Adipocyte (in vitro differentiated cells): ENCODE measurements around the gene HTRA2.
A peak's percentile ranks its signal among the peaks of the same experiment; 100 is the strongest.

Experiments used
- DNase-seq: peaks from one replicate; pipeline ENCODE4 v3.0.0-alpha.2; 2015; ENCODE audit warnings: low read depth
- H3K27me3 ChIP-seq: replicated peaks from 2 replicates; pipeline ENCODE4 v1.7.0; 2013; ENCODE audit warnings: mild to moderate bottlenecking, low read length, moderate library complexity; ENCODE audit not compliant: control insufficient read depth, insufficient read depth
- H3K36me3 ChIP-seq: 2 replicates; pipeline ENCODE4 v1.7.0; 2013; ENCODE audit warnings: low read length, mild to moderate bottlenecking, moderate library complexity; ENCODE audit not compliant: control insufficient read depth, insufficient read depth, severe bottlenecking
- H3K4me1 ChIP-seq: 2 replicates; pipeline ENCODE4 v1.7.0; 2013; ENCODE audit warnings: mild to moderate bottlenecking, low read length, moderate library complexity; ENCODE audit not compliant: control insufficient read depth, insufficient read depth
- H3K4me3 ChIP-seq: 2 replicates; pipeline ENCODE4 v1.7.0; 2013; ENCODE audit warnings: mild to moderate bottlenecking, low read length, moderate library complexity
- H3K9ac ChIP-seq: 2 replicates; pipeline ENCODE4 v1.7.0; 2013; ENCODE audit warnings: mild to moderate bottlenecking, low read length, moderate library complexity
- H3K9me3 ChIP-seq: 2 replicates; pipeline ENCODE4 v1.7.0; 2013; ENCODE audit warnings: mild to moderate bottlenecking, low read length, moderate library complexity; ENCODE audit not compliant: control insufficient read depth

HTRA2 gene

GRCh38 chr2:74576211-74576862 is 46.6 kb downstream of the HTRA2 start:
- Histone ChIP-seq H3K9ac (peak overlapping the region; percentile 64), H3K36me3 (no peaks in the 10 kb centered on the region), H3K4me1 (peaks cover 39% of the 10 kb centered on the region), H3K27me3 (no peaks in the 10 kb centered on the region), H3K4me3 (peak overlapping the region; percentile 40), H3K9me3 (no peaks in the 10 kb centered on the region)
- no peak for DNase-seq

GRCh38 chr2:74576863-74577229 is 47.1 kb downstream of the HTRA2 start:
- H3K36me3 ChIP-seq = no peaks in the 10 kb centered on the region
- peak; percentile 86 for DNase-seq
- H3K4me3 ChIP-seq = peak overlapping the region; percentile 51
- H3K9ac ChIP-seq = peak overlapping the region; percentile 64
- no peaks in the 10 kb centered on the region for H3K27me3 ChIP-seq
- H3K4me1 ChIP-seq = peaks cover 39% of the 10 kb centered on the region
- H3K9me3 ChIP-seq = no peaks in the 10 kb centered on the region

- Histone ChIP-seq H3K9ac (peak overlapping the region; percentile 53), H3K9me3 (no peaks in the 10 kb centered on the region), H3K36me3 (no peaks in the 10 kb centered on the region), H3K4me1 (peaks cover 39% of the 10 kb centered on the region), H3K27me3 (no peaks in the 10 kb centered on the region), H3K4me3 (peak overlapping the region; percentile 51)
- no peak for DNase-seq
Observed at GRCh38 chr2:74577448-74577847, 47.7 kb downstream of the HTRA2 start.

- H3K9ac ChIP-seq = no peak overlapping the region
- H3K4me3 ChIP-seq = no peak overlapping the region
- H3K27me3 ChIP-seq = no peaks in the 10 kb centered on the region
- H3K36me3 ChIP-seq = no peaks in the 10 kb centered on the region
- peaks cover 43% of the 10 kb centered on the region for H3K4me1 ChIP-seq
- DNase-seq = no peak
- H3K9me3 ChIP-seq = no peaks in the 10 kb centered on the region
Observed at GRCh38 chr2:74578408-74578807, 48.7 kb downstream of the HTRA2 start.

GRCh38 chr2:74581463-74581862 is 51.7 kb downstream of the HTRA2 start:
- Histone ChIP-seq H3K4me3 (no peak overlapping the region), H3K9ac (no peak overlapping the region), H3K27me3 (no peaks in the 10 kb centered on the region), H3K4me1 (peaks cover 31% of the 10 kb centered on the region), H3K36me3 (no peaks in the 10 kb centered on the region), H3K9me3 (no peaks in the 10 kb centered on the region)
- DNase-seq = no peak

- Histone ChIP-seq H3K27me3 (no peaks in the 10 kb centered on the region), H3K9me3 (no peaks in the 10 kb centered on the region), H3K36me3 (no peaks in the 10 kb centered on the region), H3K9ac (no peak overlapping the region), H3K4me1 (peaks cover 24% of the 10 kb centered on the region), H3K4me3 (no peak overlapping the region)
- DNase-seq = no peak
Observed at GRCh38 chr2:74582184-74582583, 52.5 kb downstream of the HTRA2 start.
